Measurements from ENCODE around the gene SKIC8. TPM values are rescaled to one million over a fixed set of nuclear protein-coding genes. Genes with fewer than 3 reads are reported as not detected.

Gene SKIC8
- total RNA-seq, 2 donors from 2014 or later, result 35.9 to 47.0 TPM

- no peak for TF ChIP-seq CTCF (IDR thresholded peaks at IDR 0.05)
- intact Hi-C loops (cut with DNase I), result loop anchor here (5.0 to 10.0 kb wide), 3 partner anchors 48 to 280 kb away; no protein-coding TSS in a partner anchor
- no peak for DNase-seq
Observed at GRCh38 chr15:78244893-78245292, 54.5 kb downstream of the SKIC8 start.

GRCh38 chr15:78244101-78244500, 55.3 kb downstream of the SKIC8 start:
- Histone ChIP-seq H3K4me3 (no peak overlapping the region), H3K27ac (no peak overlapping the region), H3K4me1 (no peaks in the 10 kb centered on the region), H3K9ac (ENCODE audit: low read depth in 2 of 2, low read length in 2 of 2) (peak overlapping the region in 1 of 2 donors; percentile 36), H3K9me3 (no peaks in the 10 kb centered on the region), H3K36me3 (no peaks in the 10 kb centered on the region), H3K27me3 (no peaks in the 10 kb centered on the region)
- intact Hi-C loops (cut with DNase I), result loop anchor here (5.0 to 10.0 kb wide), 3 partner anchors 47 to 279 kb away; no protein-coding TSS in a partner anchor
- TF ChIP-seq CTCF (IDR thresholded peaks at IDR 0.05), result no peak
- DNase-seq, result peak; percentile 61

More at GRCh38 chr15:78244893-78245292, 54.5 kb downstream of the SKIC8 start:
- Histone ChIP-seq H3K36me3 (no peaks in the 10 kb centered on the region), H3K9ac (ENCODE audit: low read depth in 2 of 2, low read length in 2 of 2) (no peak overlapping the region), H3K4me1 (no peaks in the 10 kb centered on the region), H3K9me3 (no peaks in the 10 kb centered on the region), H3K4me3 (no peak overlapping the region), H3K27me3 (no peaks in the 10 kb centered on the region), H3K27ac (no peak overlapping the region)

GRCh38 chr15:78243491-78243941, 55.9 kb downstream of the SKIC8 start:
- Histone ChIP-seq H3K36me3 (no peaks in the 10 kb centered on the region), H3K4me1 (no peaks in the 10 kb centered on the region), H3K9ac (ENCODE audit: low read depth in 2 of 2, low read length in 2 of 2) (peak overlapping the region in 1 of 2 donors; percentile 36), H3K27ac (no peak overlapping the region), H3K9me3 (no peaks in the 10 kb centered on the region), H3K4me3 (no peak overlapping the region), H3K27me3 (no peaks in the 10 kb centered on the region)
- peak; percentile 51 for DNase-seq
- TF ChIP-seq CTCF (IDR thresholded peaks at IDR 0.05), result no peak
- intact Hi-C loops (cut with DNase I), result loop anchor here (5.0 to 10.0 kb wide), 3 partner anchors 46 to 279 kb away; no protein-coding TSS in a partner anchor

- DNase-seq, result no peak
- H3K27ac ChIP-seq, result no peak overlapping the region
- H3K36me3 ChIP-seq, result no peaks in the 10 kb centered on the region
- no peaks in the 10 kb centered on the region for H3K27me3 ChIP-seq
- no peak for TF ChIP-seq CTCF (IDR thresholded peaks at IDR 0.05)
- no peaks in the 10 kb centered on the region for H3K9me3 ChIP-seq
- no peaks in the 10 kb centered on the region for H3K4me1 ChIP-seq
- no peak overlapping the region for H3K4me3 ChIP-seq
- intact Hi-C loops (cut with DNase I), result loop anchor here (5.0 to 10.0 kb wide), 3 partner anchors 46 to 278 kb away; no protein-coding TSS in a partner anchor
- no peak overlapping the region for H3K9ac ChIP-seq (ENCODE audit: low read depth in 2 of 2, low read length in 2 of 2)
Observed at GRCh38 chr15:78243058-78243457, 56.4 kb downstream of the SKIC8 start.

- Histone ChIP-seq H3K27ac (no peak overlapping the region), H3K4me1 (no peaks in the 10 kb centered on the region), H3K9ac (ENCODE audit: low read depth in 2 of 2, low read length in 2 of 2) (no peak overlapping the region), H3K9me3 (no peaks in the 10 kb centered on the region), H3K4me3 (no peak overlapping the region), H3K27me3 (no peaks in the 10 kb centered on the region), H3K36me3 (no peaks in the 10 kb centered on the region)
- DNase-seq, result peak; percentile 59
- peak; percentile 27 for TF ChIP-seq CTCF (IDR thresholded peaks at IDR 0.05)
- intact Hi-C loops (cut with DNase I), result loop anchor here (5.0 to 10.0 kb wide), 3 partner anchors 45 to 277 kb away; no protein-coding TSS in a partner anchor
Observed at GRCh38 chr15:78242128-78242527, 57.3 kb downstream of the SKIC8 start.
